Uterus (tissue), 4 donors: Measurements from ENCODE around the gene CTIF. TPM values are rescaled to one million over a fixed set of nuclear protein-coding genes. Genes with fewer than 3 reads are reported as not detected.

Experiments used
- DNase-seq, 2 donors: peaks; one replicate each; pipeline ENCODE4 v3.0.0-alpha.2; 2019 to 2020
- H3K27ac ChIP-seq, 2 donors: fragments of 200-600 bp; sonication (generic); 1 replicate in 1 of 2; 2 replicates in 1 of 2; pipeline ENCODE4 v1.5.1; 2016 to 2018
- H3K27me3 ChIP-seq, 2 donors: fragments of 200-600 bp; sonication (generic); one replicate each; pipeline ENCODE4 v1.5.1; 2018 to 2019; ENCODE audit warnings: control low read depth in 1 of 2
- H3K36me3 ChIP-seq, 2 donors: fragments of 200-600 bp; sonication (generic); one replicate each; pipeline ENCODE4 v1.5.1; 2019; ENCODE audit warnings: control low read depth in 1 of 2
- H3K4me1 ChIP-seq, 2 donors: fragments of 200-600 bp; sonication (generic); one replicate each; pipeline ENCODE4 v1.5.1; 2018 to 2019; ENCODE audit warnings: control low read depth in 1 of 2
- H3K4me3 ChIP-seq, 2 donors: fragments of 200-600 bp; sonication (generic); 1 replicate in 1 of 2; 2 replicates in 1 of 2; pipeline ENCODE4 v1.5.1; 2018 to 2019; ENCODE audit warnings: mild to moderate bottlenecking in 1 of 2
- H3K9me3 ChIP-seq, 2 donors: fragments of 200-600 bp; sonication (generic); one replicate each; pipeline ENCODE4 v1.5.1; 2019; ENCODE audit warnings: control low read depth in 1 of 2
- CTCF ChIP-seq, 4 experiments: fragments of 200-600 bp in 2 of 4; fragments of 450-650 bp in 2 of 4; sonication (generic) in 2 of 4; IDR thresholded peaks; one replicate each; pipeline ENCODE4 v1.5.1; 2016 to 2019; ENCODE audit warnings: antibody characterized with exemption in 4 of 4, mild to moderate bottlenecking in 2 of 4, moderate library complexity in 1 of 4
- POLR2A ChIP-seq, 2 donors: fragments of 450-650 bp; IDR thresholded peaks; one replicate each; pipeline ENCODE4 v1.6.1; 2016; ENCODE audit warnings: antibody characterized with exemption in 2 of 2, mild to moderate bottlenecking in 1 of 2, moderate library complexity in 1 of 2
- intact Hi-C: fragments of 100-400 bp; cut with DNase I; formaldehyde crosslinking; loops from one replicate; pipeline ENCODE4 v1.15.1; 2023; ENCODE audit warnings: low total_unique reads
- total RNA-seq, 4 donors: library from RNA; depleted of rRNA in 3 of 4; stranded (reverse); fragments of >200 nt in 3 of 4; gene quantifications; one replicate each; pipeline versions ENCODE4 v1.1.0 to v1.2.4, GENCODE V29; 2014 to 2023
- donor health status: DM: yes; HTN: yes; CAD: no.

CTIF gene
- total RNA-seq, 4 donors from 2014 or later = 11.3 to 94.3 (median 48.0) TPM

- no peak for TF ChIP-seq CTCF (IDR thresholded peaks at IDR 0.05)
- no peak for TF ChIP-seq POLR2A (IDR thresholded peaks at IDR 0.05)
- Histone ChIP-seq H3K27me3 (no peaks in the 10 kb centered on the region), H3K36me3 (no peaks in the 10 kb centered on the region), H3K27ac (no peak overlapping the region), H3K9me3 (no peaks in the 10 kb centered on the region), H3K4me1 (no peaks in the 10 kb centered on the region), H3K4me3 (no peak overlapping the region)
- DNase-seq = no peak
- intact Hi-C loops = no loop called here
These were observed 154.2 kb downstream of the CTIF start for GRCh38 chr18:48693006-48693405.

GRCh38 chr18:48693625-48694262 lies 154.9 kb downstream of the CTIF start:
- Histone ChIP-seq H3K9me3 (no peaks in the 10 kb centered on the region), H3K27ac (no peak overlapping the region), H3K4me1 (no peaks in the 10 kb centered on the region), H3K4me3 (no peak overlapping the region), H3K36me3 (no peaks in the 10 kb centered on the region), H3K27me3 (no peaks in the 10 kb centered on the region)
- intact Hi-C loops = no loop called here
- TF ChIP-seq CTCF (IDR thresholded peaks at IDR 0.05) (no peak), POLR2A (IDR thresholded peaks at IDR 0.05) (no peak)
- no peak for DNase-seq

- no peak overlapping the region for H3K4me3 ChIP-seq
- H3K27me3 ChIP-seq = no peaks in the 10 kb centered on the region
- H3K9me3 ChIP-seq = no peaks in the 10 kb centered on the region
- H3K4me1 ChIP-seq = no peaks in the 10 kb centered on the region
- no peaks in the 10 kb centered on the region for H3K36me3 ChIP-seq
- TF ChIP-seq POLR2A (IDR thresholded peaks at IDR 0.05) (no peak), CTCF (IDR thresholded peaks at IDR 0.05) (no peak)
- DNase-seq = no peak
- intact Hi-C loops = no loop called here
- H3K27ac ChIP-seq = no peak overlapping the region
These were observed 155.5 kb downstream of the CTIF start for GRCh38 chr18:48694295-48694694.

GRCh38 chr18:48695671-48696070 lies 156.8 kb downstream of the CTIF start:
- Histone ChIP-seq H3K36me3 (no peaks in the 10 kb centered on the region), H3K27me3 (no peaks in the 10 kb centered on the region), H3K4me3 (no peak overlapping the region), H3K27ac (no peak overlapping the region), H3K9me3 (no peaks in the 10 kb centered on the region), H3K4me1 (no peaks in the 10 kb centered on the region)
- DNase-seq = no peak
- no peak for TF ChIP-seq POLR2A (IDR thresholded peaks at IDR 0.05)
- TF ChIP-seq CTCF (IDR thresholded peaks at IDR 0.05) = no peak
- intact Hi-C loops = no loop called here

- Histone ChIP-seq H3K27ac (no peak overlapping the region), H3K9me3 (no peaks in the 10 kb centered on the region), H3K36me3 (no peaks in the 10 kb centered on the region), H3K27me3 (no peaks in the 10 kb centered on the region), H3K4me3 (no peak overlapping the region), H3K4me1 (no peaks in the 10 kb centered on the region)
- DNase-seq = no peak
- intact Hi-C loops = no loop called here
- TF ChIP-seq CTCF (IDR thresholded peaks at IDR 0.05) (no peak), POLR2A (IDR thresholded peaks at IDR 0.05) (no peak)
These were observed 157.4 kb downstream of the CTIF start for GRCh38 chr18:48696218-48696617.
